Measurements from ENCODE around the gene ANKS3. TPM values are rescaled to one million over a fixed set of nuclear protein-coding genes. Genes with fewer than 3 reads are reported as not detected.

ANKS3 gene
- polyA plus RNA-seq, 1 donor (not counting 4 experiments of a cell fraction or from before 2014, with no cell fraction given), result 11.7 TPM

DNA sequence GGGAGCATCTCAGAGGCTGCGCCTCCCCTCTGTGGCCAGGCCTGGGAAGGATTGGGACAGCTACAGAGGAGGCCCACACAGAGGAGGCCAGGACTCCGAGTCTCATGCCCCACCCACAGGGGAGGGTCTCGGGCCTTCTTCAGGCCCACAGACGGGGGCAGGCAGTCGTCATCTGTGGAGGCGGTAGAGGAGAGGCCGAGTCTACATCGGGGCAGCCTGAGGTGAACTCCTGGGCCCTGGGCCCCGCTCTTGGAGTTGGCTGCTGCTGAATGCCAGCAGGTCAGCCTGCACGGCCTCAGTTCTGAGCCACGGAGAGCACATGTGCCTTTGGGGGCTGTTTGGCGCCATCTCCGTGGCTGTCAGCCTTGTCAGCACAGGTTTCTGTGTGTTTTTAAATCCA lies 48.8 kb downstream of the ANKS3 start:
- FAIRE-seq, result no peak
- no peak overlapping the region for H3K4me2 ChIP-seq (ENCODE audit: control insufficient read depth, extremely low read depth, insufficient read depth, low read depth, low read length)
- H3K9me3 ChIP-seq (ENCODE audit: control insufficient read depth, low read depth, low read length), result no peaks in the 10 kb centered on the region
- no peak overlapping the region for H3K4me3 ChIP-seq (ENCODE audit: control insufficient read depth in 2 of 3, extremely low read depth in 1 of 3, insufficient read depth in 2 of 3, low read depth in 1 of 3, low read length in 3 of 3)
- no peak for DNase-seq (ENCODE audit: low read depth, low spot score)
- peaks cover 15% of the 10 kb centered on the region for H3K4me1 ChIP-seq (ENCODE audit: control insufficient read depth, extremely low read depth, insufficient read depth, low read length)
- no peaks in the 10 kb centered on the region for H3K27me3 ChIP-seq (ENCODE audit: control insufficient read depth, extremely low read depth, insufficient read depth, low read length)
- H4K20me1 ChIP-seq (ENCODE audit: control insufficient read depth, extremely low read depth, insufficient read depth, low read length), result no peaks in the 10 kb centered on the region
- dilution Hi-C loops (cut with MboI; ENCODE audit: extremely low pct_ligation_motif_present, low sequenced_read_pairs), result no loop called here
- H3K9me1 ChIP-seq (ENCODE audit: control insufficient read depth, extremely low read depth, insufficient read depth, low read length), result no peaks in the 10 kb centered on the region
- TF ChIP-seq EZH2 (IDR thresholded peaks at IDR 0.05; ENCODE audit: low read length), result no peak
- TF ChIP-seq, protein P1, sequence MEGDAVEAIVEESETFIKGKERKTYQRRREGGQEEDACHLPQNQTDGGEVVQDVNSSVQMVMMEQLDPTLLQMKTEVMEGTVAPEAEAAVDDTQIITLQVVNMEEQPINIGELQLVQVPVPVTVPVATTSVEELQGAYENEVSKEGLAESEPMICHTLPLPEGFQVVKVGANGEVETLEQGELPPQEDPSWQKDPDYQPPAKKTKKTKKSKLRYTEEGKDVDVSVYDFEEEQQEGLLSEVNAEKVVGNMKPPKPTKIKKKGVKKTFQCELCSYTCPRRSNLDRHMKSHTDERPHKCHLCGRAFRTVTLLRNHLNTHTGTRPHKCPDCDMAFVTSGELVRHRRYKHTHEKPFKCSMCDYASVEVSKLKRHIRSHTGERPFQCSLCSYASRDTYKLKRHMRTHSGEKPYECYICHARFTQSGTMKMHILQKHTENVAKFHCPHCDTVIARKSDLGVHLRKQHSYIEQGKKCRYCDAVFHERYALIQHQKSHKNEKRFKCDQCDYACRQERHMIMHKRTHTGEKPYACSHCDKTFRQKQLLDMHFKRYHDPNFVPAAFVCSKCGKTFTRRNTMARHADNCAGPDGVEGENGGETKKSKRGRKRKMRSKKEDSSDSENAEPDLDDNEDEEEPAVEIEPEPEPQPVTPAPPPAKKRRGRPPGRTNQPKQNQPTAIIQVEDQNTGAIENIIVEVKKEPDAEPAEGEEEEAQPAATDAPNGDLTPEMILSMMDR (optimal IDR thresholded peaks at IDR 0.05 in 1 of 3, IDR thresholded peaks at IDR 0.05 in 1 of 3, conservative IDR thresholded peaks at IDR 0.05 in 1 of 3; ENCODE audit: extremely low read depth in 1 of 3, insufficient read depth in 2 of 3, low read length in 3 of 3), result no peak
- no peak overlapping the region for H2AFZ ChIP-seq (ENCODE audit: control insufficient read depth, low read length)
- no peak overlapping the region for H3K9ac ChIP-seq (ENCODE audit: control insufficient read depth, extremely low read depth, insufficient read depth, low read length)
- H3K27ac ChIP-seq (ENCODE audit: control insufficient read depth, insufficient read depth, low read length), result no peak overlapping the region
- peaks cover 12 to 35% of the 10 kb centered on the region in 2 experiments for H3K36me3 ChIP-seq (ENCODE audit: control insufficient read depth in 2 of 2, extremely low read depth in 1 of 2, insufficient read depth in 2 of 2, low read length in 2 of 2)
- no peaks in the 10 kb centered on the region for H3K79me2 ChIP-seq (ENCODE audit: control insufficient read depth, insufficient read depth, low read length)

DNA sequence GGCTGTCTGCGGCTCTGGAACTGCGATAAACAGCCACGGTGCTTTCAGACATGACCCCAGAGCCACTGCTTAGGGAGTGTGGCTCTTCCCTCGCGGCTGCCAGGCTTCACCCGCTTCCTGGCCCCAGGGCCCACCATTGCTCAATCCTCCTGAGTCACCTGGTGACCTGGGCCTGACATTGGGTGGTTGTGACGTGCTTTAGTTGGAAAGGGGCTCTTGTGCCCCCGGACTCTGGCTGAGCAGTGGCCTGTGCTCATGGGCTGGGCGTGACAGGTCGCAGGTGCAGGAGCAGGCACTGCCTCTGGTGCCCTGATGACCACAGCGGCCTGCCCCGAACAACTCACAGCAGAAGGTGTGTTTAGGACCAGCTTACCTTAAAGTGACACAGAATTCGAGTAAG lies 49.3 kb downstream of the ANKS3 start:
- H3K9ac ChIP-seq (ENCODE audit: control insufficient read depth, extremely low read depth, insufficient read depth, low read length), result no peak overlapping the region
- DNase-seq (ENCODE audit: low read depth, low spot score), result no peak

More for the DNA sequence above, 49.3 kb downstream of the ANKS3 start:
- no peaks in the 10 kb centered on the region for H3K9me3 ChIP-seq (ENCODE audit: control insufficient read depth, low read depth, low read length)
- FAIRE-seq, result no peak
- no peak overlapping the region for H3K27ac ChIP-seq (ENCODE audit: control insufficient read depth, insufficient read depth, low read length)
- H3K4me2 ChIP-seq (ENCODE audit: control insufficient read depth, extremely low read depth, insufficient read depth, low read depth, low read length), result no peak overlapping the region
- H3K27me3 ChIP-seq (ENCODE audit: control insufficient read depth, extremely low read depth, insufficient read depth, low read length), result no peaks in the 10 kb centered on the region
- no peak overlapping the region for H3K4me3 ChIP-seq (ENCODE audit: control insufficient read depth in 2 of 3, extremely low read depth in 1 of 3, insufficient read depth in 2 of 3, low read depth in 1 of 3, low read length in 3 of 3)
- peaks cover 12 to 35% of the 10 kb centered on the region in 2 experiments for H3K36me3 ChIP-seq (ENCODE audit: control insufficient read depth in 2 of 2, extremely low read depth in 1 of 2, insufficient read depth in 2 of 2, low read length in 2 of 2)
- H3K9me1 ChIP-seq (ENCODE audit: control insufficient read depth, extremely low read depth, insufficient read depth, low read length), result no peaks in the 10 kb centered on the region
- H3K79me2 ChIP-seq (ENCODE audit: control insufficient read depth, insufficient read depth, low read length), result no peaks in the 10 kb centered on the region
- H4K20me1 ChIP-seq (ENCODE audit: control insufficient read depth, extremely low read depth, insufficient read depth, low read length), result no peaks in the 10 kb centered on the region
- H3K4me1 ChIP-seq (ENCODE audit: control insufficient read depth, extremely low read depth, insufficient read depth, low read length), result peaks cover 18% of the 10 kb centered on the region
- H2AFZ ChIP-seq (ENCODE audit: control insufficient read depth, low read length), result no peak overlapping the region
- TF ChIP-seq, protein P1 (optimal IDR thresholded peaks at IDR 0.05 in 1 of 3, IDR thresholded peaks at IDR 0.05 in 1 of 3, conservative IDR thresholded peaks at IDR 0.05 in 1 of 3; ENCODE audit: extremely low read depth in 1 of 3, insufficient read depth in 2 of 3, low read length in 3 of 3), result no peak
- no peak for TF ChIP-seq EZH2 (IDR thresholded peaks at IDR 0.05; ENCODE audit: low read length)
- dilution Hi-C loops (cut with MboI; ENCODE audit: extremely low pct_ligation_motif_present, low sequenced_read_pairs), result no loop called here

Data from keratinocyte (primary cell).